GM12878 (cell line): ENCODE measurements around the gene PLOD2. TPM values are rescaled to one million over a fixed set of nuclear protein-coding genes. Genes with fewer than 3 reads are reported as not detected.

ENCODE experiments used
- IRF3 ChIP-seq: fragments of 450-650 bp; IDR thresholded peaks from 2 replicates; pipeline ENCODE4 v1.6.1; 2014; ENCODE audit warnings: mild to moderate bottlenecking
- MEF2B ChIP-seq: fragments of 450-650 bp; IDR thresholded peaks from 2 replicates; pipeline ENCODE4 v1.6.1; 2018; ENCODE audit warnings: mild to moderate bottlenecking, moderate library complexity; ENCODE audit not compliant: partially characterized antibody, poor library complexity, severe bottlenecking
- MXI1 ChIP-seq: fragments of 150-350 bp; IDR thresholded peaks from 2 replicates; pipeline ENCODE4 v1.6.1; 2011; ENCODE audit warnings: low read depth, mild to moderate bottlenecking, inconsistent platforms, low read length, improper control_type of control experiment
- POU2F2 ChIP-seq: IDR thresholded peaks from 3 replicates; pipeline ENCODE4 v1.6.1; 2011; ENCODE audit warnings: low read depth, mild to moderate bottlenecking, low read length, borderline replicate concordance
- RB1 ChIP-seq: fragments of 450-650 bp; formaldehyde crosslinking; IDR thresholded peaks from 2 replicates; pipeline ENCODE4 v1.6.1; 2017; ENCODE audit warnings: mild to moderate bottlenecking, borderline replicate concordance
- ZBTB40 ChIP-seq: fragments of 450-650 bp; IDR thresholded peaks from 2 replicates; pipeline ENCODE4 v1.6.1; 2016; ENCODE audit warnings: mild to moderate bottlenecking, moderate library complexity, borderline replicate concordance
- ZNF217 ChIP-seq: fragments of 450-650 bp; IDR thresholded peaks from 2 replicates; pipeline ENCODE4 v1.6.1; 2017; ENCODE audit warnings: antibody characterized with exemption, mild to moderate bottlenecking
- polyA plus RNA-seq, 11 experiments: library from polyadenylated mRNA; depleted of rRNA in 4 of 11; unstranded in 6 of 11; stranded (reverse) in 5 of 11; fragments of >200 nt; fragmentation: Nextera tagmentation in 4 of 11; fragmentation: Illumina TruSeq in 1 of 11; extraction: Ambion mirVana in 4 of 11; extraction: Trizol in 1 of 11; gene quantifications; 1 replicate in 1 of 11; 2 replicates in 10 of 11; pipeline versions ENCODE4 v1.2.1 to v1.2.3, GENCODE V29; 2011 to 2016; ENCODE audit warnings: inconsistent platforms in 2 of 11, missing spikeins in 2 of 11, low read depth in 1 of 11
- total RNA-seq, 4 experiments: library from RNA; depleted of rRNA in 3 of 4; stranded (reverse); fragments of >200 nt in 3 of 4; fragmentation: Illumina TruSeq in 1 of 4; extraction: Trizol in 1 of 4; gene quantifications; 2 replicates each; pipeline versions ENCODE4 v1.2.1 to v1.2.3, GENCODE V29; 2013 to 2021
- TF ChIP-seq, protein P1 (sequence below): fragments of 450-650 bp; IDR thresholded peaks from 2 replicates; pipeline ENCODE4 v1.6.1; 2017; ENCODE audit warnings: mild to moderate bottlenecking, moderate library complexity

The PLOD2 gene
- total and polyA plus RNA-seq, 10 of the 15 experiments (the other 5 are each of a cell fraction or from before 2014, with no cell fraction given), result 0.03 to 0.56 (median 0.33) TPM; not detected in 4

DNA sequence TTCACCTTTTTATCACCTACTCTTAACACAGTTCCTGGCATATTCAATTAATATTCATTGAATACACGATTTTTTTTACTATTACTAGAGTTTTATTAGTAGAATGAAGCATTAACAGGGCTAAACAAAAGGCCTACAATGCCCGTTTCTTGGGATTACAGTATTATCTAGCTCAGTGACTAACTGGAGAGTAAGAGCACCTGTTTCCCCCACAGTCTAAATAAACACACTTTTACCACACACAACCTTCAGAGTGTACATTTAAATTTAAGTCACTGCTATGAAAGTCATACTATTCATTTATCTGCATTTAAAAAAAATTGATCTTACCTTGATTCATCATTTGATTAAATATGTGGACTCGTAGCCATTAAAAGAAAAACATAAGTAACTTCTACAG, 74.8 kb downstream of the PLOD2 start (continued):
- TF ChIP-seq, protein P1, sequence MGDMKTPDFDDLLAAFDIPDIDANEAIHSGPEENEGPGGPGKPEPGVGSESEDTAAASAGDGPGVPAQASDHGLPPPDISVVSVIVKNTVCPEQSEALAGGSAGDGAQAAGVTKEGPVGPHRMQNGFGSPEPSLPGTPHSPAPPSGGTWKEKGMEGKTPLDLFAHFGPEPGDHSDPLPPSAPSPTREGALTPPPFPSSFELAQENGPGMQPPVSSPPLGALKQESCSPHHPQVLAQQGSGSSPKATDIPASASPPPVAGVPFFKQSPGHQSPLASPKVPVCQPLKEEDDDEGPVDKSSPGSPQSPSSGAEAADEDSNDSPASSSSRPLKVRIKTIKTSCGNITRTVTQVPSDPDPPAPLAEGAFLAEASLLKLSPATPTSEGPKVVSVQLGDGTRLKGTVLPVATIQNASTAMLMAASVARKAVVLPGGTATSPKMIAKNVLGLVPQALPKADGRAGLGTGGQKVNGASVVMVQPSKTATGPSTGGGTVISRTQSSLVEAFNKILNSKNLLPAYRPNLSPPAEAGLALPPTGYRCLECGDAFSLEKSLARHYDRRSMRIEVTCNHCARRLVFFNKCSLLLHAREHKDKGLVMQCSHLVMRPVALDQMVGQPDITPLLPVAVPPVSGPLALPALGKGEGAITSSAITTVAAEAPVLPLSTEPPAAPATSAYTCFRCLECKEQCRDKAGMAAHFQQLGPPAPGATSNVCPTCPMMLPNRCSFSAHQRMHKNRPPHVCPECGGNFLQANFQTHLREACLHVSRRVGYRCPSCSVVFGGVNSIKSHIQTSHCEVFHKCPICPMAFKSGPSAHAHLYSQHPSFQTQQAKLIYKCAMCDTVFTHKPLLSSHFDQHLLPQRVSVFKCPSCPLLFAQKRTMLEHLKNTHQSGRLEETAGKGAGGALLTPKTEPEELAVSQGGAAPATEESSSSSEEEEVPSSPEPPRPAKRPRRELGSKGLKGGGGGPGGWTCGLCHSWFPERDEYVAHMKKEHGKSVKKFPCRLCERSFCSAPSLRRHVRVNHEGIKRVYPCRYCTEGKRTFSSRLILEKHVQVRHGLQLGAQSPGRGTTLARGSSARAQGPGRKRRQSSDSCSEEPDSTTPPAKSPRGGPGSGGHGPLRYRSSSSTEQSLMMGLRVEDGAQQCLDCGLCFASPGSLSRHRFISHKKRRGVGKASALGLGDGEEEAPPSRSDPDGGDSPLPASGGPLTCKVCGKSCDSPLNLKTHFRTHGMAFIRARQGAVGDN, result no peak
- TF ChIP-seq ZNF217 (no peak), MXI1 (no peak), POU2F2 (no peak), IRF3 (no peak), ZBTB40 (no peak), MEF2B (no peak), RB1 (no peak)
- TF ChIP-seq, all 136 proteins: peak for 0
